GM12878 (cell line): ENCODE measurements around the gene LAIR1. TPM values are rescaled to one million over a fixed set of nuclear protein-coding genes. Genes with fewer than 3 reads are reported as not detected.
A peak's percentile ranks its signal among the peaks of the same experiment; 100 is the strongest.

Source experiments
- EP300 ChIP-seq, 2 experiments: fragments of 150-350 bp in 1 of 2; IDR thresholded peaks; 2 replicates each; pipeline ENCODE4 v1.6.1; 2011 to 2012; ENCODE audit warnings: low read depth in 2 of 2, low read length in 2 of 2, borderline replicate concordance in 1 of 2, improper control_type of control experiment in 1 of 2, inconsistent platforms in 1 of 2; ENCODE audit not compliant: control insufficient read depth in 1 of 2
- FOS ChIP-seq: IDR thresholded peaks from 3 replicates; pipeline ENCODE4 v1.6.1; 2011; ENCODE audit warnings: borderline replicate concordance; ENCODE audit not compliant: insufficient read length; ENCODE audit errors: extremely low read depth
- GABPA ChIP-seq: IDR thresholded peaks from 2 replicates; pipeline ENCODE4 v1.6.1; 2014; ENCODE audit warnings: antibody characterized with exemption, low read depth, mild to moderate bottlenecking, inconsistent platforms
- HDAC2 ChIP-seq: fragments of 200-600 bp; sonication (generic); IDR thresholded peaks from 2 replicates; pipeline ENCODE4 v1.6.1; 2017
- MEF2B ChIP-seq: fragments of 450-650 bp; IDR thresholded peaks from 2 replicates; pipeline ENCODE4 v1.6.1; 2018; ENCODE audit warnings: mild to moderate bottlenecking, moderate library complexity; ENCODE audit not compliant: partially characterized antibody, poor library complexity, severe bottlenecking
- MTA2 ChIP-seq: fragments of 450-650 bp; IDR thresholded peaks from 2 replicates; pipeline ENCODE4 v1.6.1; 2016; ENCODE audit warnings: low read depth, mild to moderate bottlenecking, moderate library complexity
- NBN ChIP-seq: fragments of 450-650 bp; IDR thresholded peaks from 2 replicates; pipeline ENCODE4 v1.6.1; 2016
- NFYB ChIP-seq: IDR thresholded peaks from 2 replicates; pipeline ENCODE4 v1.6.1; 2011; ENCODE audit warnings: low read depth, mild to moderate bottlenecking, low read length, improper control_type of control experiment, moderate library complexity; ENCODE audit not compliant: insufficient read depth
- PRDM15 ChIP-seq: fragments of 450-650 bp; formaldehyde crosslinking; IDR thresholded peaks from 2 replicates; pipeline ENCODE4 v1.4.0; 2020; ENCODE audit warnings: mild to moderate bottlenecking, moderate library complexity
- STAT3 ChIP-seq: IDR thresholded peaks from 2 replicates; pipeline ENCODE4 v1.6.1; 2011; ENCODE audit warnings: low read depth, low read length, improper control_type of control experiment
- SUZ12 ChIP-seq: fragments of 200-600 bp; sonication (generic); IDR thresholded peaks from one replicate; pipeline ENCODE4 v1.6.1; 2018; ENCODE audit warnings: antibody characterized with exemption, mild to moderate bottlenecking; ENCODE audit not compliant: unreplicated experiment
- TCF7 ChIP-seq: IDR thresholded peaks from 2 replicates; pipeline ENCODE4 v1.6.1; 2014; ENCODE audit warnings: antibody characterized with exemption, borderline replicate concordance
- ZNF687 ChIP-seq: fragments of 450-650 bp; IDR thresholded peaks from 2 replicates; pipeline ENCODE4 v1.6.1; 2017; ENCODE audit warnings: mild to moderate bottlenecking, moderate library complexity
- ZZZ3 ChIP-seq: IDR thresholded peaks from 2 replicates; pipeline ENCODE4 v1.6.1; 2011; ENCODE audit warnings: low read depth; ENCODE audit not compliant: control insufficient read depth, insufficient read length
- polyA plus RNA-seq, 11 experiments: library from polyadenylated mRNA; depleted of rRNA in 4 of 11; unstranded in 6 of 11; stranded (reverse) in 5 of 11; fragments of >200 nt; fragmentation: Nextera tagmentation in 4 of 11; fragmentation: Illumina TruSeq in 1 of 11; extraction: Ambion mirVana in 4 of 11; extraction: Trizol in 1 of 11; gene quantifications; 1 replicate in 1 of 11; 2 replicates in 10 of 11; pipeline versions ENCODE4 v1.2.1 to v1.2.3, GENCODE V29; 2011 to 2016; ENCODE audit warnings: inconsistent platforms in 2 of 11, missing spikeins in 2 of 11, low read depth in 1 of 11
- total RNA-seq, 4 experiments: library from RNA; depleted of rRNA in 3 of 4; stranded (reverse); fragments of >200 nt in 3 of 4; fragmentation: Illumina TruSeq in 1 of 4; extraction: Trizol in 1 of 4; gene quantifications; 2 replicates each; pipeline versions ENCODE4 v1.2.1 to v1.2.3, GENCODE V29; 2013 to 2021
- TF ChIP-seq, protein P1 (sequence below): fragments of 450-650 bp; IDR thresholded peaks from 2 replicates; pipeline ENCODE4 v1.6.1; 2018; ENCODE audit warnings: mild to moderate bottlenecking, low read depth, moderate library complexity; ENCODE audit not compliant: partially characterized antibody

LAIR1 gene
- total and polyA plus RNA-seq, 10 of the 15 experiments (the other 5 are each of a cell fraction or from before 2014, with no cell fraction given) = 8.6 to 58.2 (median 35.3) TPM

- peak; percentile 19; the same call in 1 of the 2 replicates for TF ChIP-seq ZNF687
- no peak for TF ChIP-seq PRDM15 (CRISPR knock-in tag)
- TF ChIP-seq ZZZ3 = no peak
- TF ChIP-seq SUZ12 = no peak
- TF ChIP-seq MEF2B = peak; percentile 77
- no peak for TF ChIP-seq MTA2
- TF ChIP-seq NFYB = no peak
- no peak for TF ChIP-seq STAT3
- TF ChIP-seq NBN = no peak
- TF ChIP-seq FOS = no peak
- no peak for TF ChIP-seq HDAC2
- TF ChIP-seq EP300 (IDR thresholded peaks at IDR 0.05; ENCODE audit: borderline replicate concordance in 1 of 2, control insufficient read depth in 1 of 2, low read depth in 2 of 2, low read length in 2 of 2) = no peak
- TF ChIP-seq, protein P1, sequence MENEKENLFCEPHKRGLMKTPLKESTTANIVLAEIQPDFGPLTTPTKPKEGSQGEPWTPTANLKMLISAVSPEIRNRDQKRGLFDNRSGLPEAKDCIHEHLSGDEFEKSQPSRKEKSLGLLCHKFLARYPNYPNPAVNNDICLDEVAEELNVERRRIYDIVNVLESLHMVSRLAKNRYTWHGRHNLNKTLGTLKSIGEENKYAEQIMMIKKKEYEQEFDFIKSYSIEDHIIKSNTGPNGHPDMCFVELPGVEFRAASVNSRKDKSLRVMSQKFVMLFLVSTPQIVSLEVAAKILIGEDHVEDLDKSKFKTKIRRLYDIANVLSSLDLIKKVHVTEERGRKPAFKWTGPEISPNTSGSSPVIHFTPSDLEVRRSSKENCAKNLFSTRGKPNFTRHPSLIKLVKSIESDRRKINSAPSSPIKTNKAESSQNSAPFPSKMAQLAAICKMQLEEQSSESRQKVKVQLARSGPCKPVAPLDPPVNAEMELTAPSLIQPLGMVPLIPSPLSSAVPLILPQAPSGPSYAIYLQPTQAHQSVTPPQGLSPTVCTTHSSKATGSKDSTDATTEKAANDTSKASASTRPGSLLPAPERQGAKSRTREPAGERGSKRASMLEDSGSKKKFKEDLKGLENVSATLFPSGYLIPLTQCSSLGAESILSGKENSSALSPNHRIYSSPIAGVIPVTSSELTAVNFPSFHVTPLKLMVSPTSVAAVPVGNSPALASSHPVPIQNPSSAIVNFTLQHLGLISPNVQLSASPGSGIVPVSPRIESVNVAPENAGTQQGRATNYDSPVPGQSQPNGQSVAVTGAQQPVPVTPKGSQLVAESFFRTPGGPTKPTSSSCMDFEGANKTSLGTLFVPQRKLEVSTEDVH = no peak
- no peak for TF ChIP-seq GABPA
- no peak for TF ChIP-seq TCF7
- TF ChIP-seq, all 136 proteins: peak for 6
Measured at GRCh38 chr19:54339646-54340358, 24.9 kb downstream of the LAIR1 start (continued).
